HEK293 (cell line): ENCODE data around the gene TXN2.

Source experiments
- AEBP2 ChIP-seq: fragments of 450-650 bp; formaldehyde crosslinking; IDR thresholded peaks from 2 replicates; pipeline ENCODE4 v1.5.1; 2016; ENCODE audit warnings: missing biosample characterization, missing genetic modification characterization, borderline replicate concordance
- ATF2 ChIP-seq: fragments of 450-650 bp; formaldehyde crosslinking; IDR thresholded peaks from 2 replicates; pipeline ENCODE4 v1.5.1; 2016; ENCODE audit warnings: missing biosample characterization, missing genetic modification characterization, low read depth
- BCL11A ChIP-seq: fragments of 450-650 bp; formaldehyde crosslinking; IDR thresholded peaks from 2 replicates; pipeline ENCODE4 v1.5.1; 2016; ENCODE audit warnings: low read depth, missing biosample characterization, missing genetic modification characterization
- KLF8 ChIP-seq: fragments of 450-650 bp; formaldehyde crosslinking; IDR thresholded peaks from 2 replicates; pipeline ENCODE4 v1.5.1; 2016; ENCODE audit warnings: missing biosample characterization, missing genetic modification characterization
- PBX3 ChIP-seq: sonication (generic); formaldehyde crosslinking; IDR thresholded peaks from 2 replicates; pipeline ENCODE4 v1.8.1; 2022; ENCODE audit warnings: mild to moderate bottlenecking, moderate library complexity, missing genetic modification reagents
- PRDM4 ChIP-seq: fragments of 450-650 bp; formaldehyde crosslinking; IDR thresholded peaks from 2 replicates; pipeline ENCODE4 v1.5.1; 2017; ENCODE audit warnings: missing biosample characterization, missing genetic modification characterization
- SALL2 ChIP-seq: fragments of 450-650 bp; formaldehyde crosslinking; IDR thresholded peaks from 2 replicates; pipeline ENCODE4 v1.5.0; 2017; ENCODE audit warnings: missing biosample characterization, mild to moderate bottlenecking, missing genetic modification characterization, borderline replicate concordance
- SETDB1 ChIP-seq: IDR thresholded peaks from one replicate; pipeline ENCODE4 v1.6.1; 2017; ENCODE audit warnings: mild to moderate bottlenecking, low read length, moderate library complexity, mixed read lengths; ENCODE audit not compliant: insufficient read length
- SP2 ChIP-seq: fragments of 450-650 bp; formaldehyde crosslinking; IDR thresholded peaks from 2 replicates; pipeline ENCODE4 v1.5.1; 2016; ENCODE audit warnings: missing biosample characterization, missing genetic modification characterization
- ZBTB26 ChIP-seq: fragments of 450-650 bp; formaldehyde crosslinking; optimal IDR thresholded peaks from 2 replicates; pipeline ENCODE3; 2016; ENCODE audit warnings: missing biosample characterization, mild to moderate bottlenecking, missing genetic modification characterization
- ZBTB44 ChIP-seq: fragments of 450-650 bp; IDR thresholded peaks from 2 replicates; pipeline ENCODE4 v1.5.1; 2018; ENCODE audit warnings: missing biosample characterization, mild to moderate bottlenecking, missing genetic modification characterization
- ZNF169 ChIP-seq: fragments of 450-650 bp; formaldehyde crosslinking; IDR thresholded peaks from 2 replicates; pipeline ENCODE4 v1.5.1; 2016; ENCODE audit warnings: missing biosample characterization, missing genetic modification characterization
- ZNF18 ChIP-seq: fragments of 450-650 bp; formaldehyde crosslinking; IDR thresholded peaks from 2 replicates; pipeline ENCODE4 v1.5.1; 2016; ENCODE audit warnings: missing biosample characterization, missing genetic modification characterization
- ZNF184 ChIP-seq: fragments of 450-650 bp; IDR thresholded peaks from 2 replicates; pipeline ENCODE4 v1.5.1; 2018; ENCODE audit warnings: missing biosample characterization, mild to moderate bottlenecking, missing genetic modification characterization
- ZNF274 ChIP-seq, 2 experiments: fragments of 200-500 bp in 1 of 2; fragments of 450-650 bp in 1 of 2; sonication (Bioruptor generic) in 1 of 2; formaldehyde crosslinking in 1 of 2; IDR thresholded peaks; 2 replicates each; pipeline versions ENCODE4 v1.5.1 to v1.6.1; 2014 to 2016; ENCODE audit warnings: borderline replicate concordance in 1 of 2, inconsistent platforms in 1 of 2, low read length in 1 of 2, missing biosample characterization in 1 of 2, missing genetic modification characterization in 1 of 2
- ZNF366 ChIP-seq: fragments of 450-650 bp; formaldehyde crosslinking; conservative IDR thresholded peaks from 2 replicates; pipeline ENCODE4 v1.5.1; 2016; ENCODE audit warnings: missing biosample characterization, missing genetic modification characterization
- ZNF394 ChIP-seq: fragments of 450-650 bp; formaldehyde crosslinking; IDR thresholded peaks from 2 replicates; pipeline ENCODE4 v1.5.1; 2016; ENCODE audit warnings: missing biosample characterization, missing genetic modification characterization, mild to moderate bottlenecking, moderate library complexity, borderline replicate concordance
- ZNF416 ChIP-seq: fragments of 450-650 bp; formaldehyde crosslinking; IDR thresholded peaks from 2 replicates; pipeline ENCODE4 v1.5.1; 2016; ENCODE audit warnings: missing biosample characterization, missing genetic modification characterization
- ZNF449 ChIP-seq: fragments of 450-650 bp; formaldehyde crosslinking; IDR thresholded peaks from 2 replicates; pipeline ENCODE4 v1.5.1; 2017; ENCODE audit warnings: missing biosample characterization, mild to moderate bottlenecking, missing genetic modification characterization, moderate library complexity
- ZNF48 ChIP-seq: fragments of 450-650 bp; formaldehyde crosslinking; IDR thresholded peaks from 2 replicates; pipeline ENCODE4 v1.5.1; 2016; ENCODE audit warnings: missing biosample characterization, missing genetic modification characterization
- ZNF501 ChIP-seq: fragments of 450-650 bp; formaldehyde crosslinking; IDR thresholded peaks from 2 replicates; pipeline ENCODE4 v1.5.1; 2016; ENCODE audit warnings: missing biosample characterization, missing genetic modification characterization
- ZNF658 ChIP-seq: fragments of 450-650 bp; formaldehyde crosslinking; IDR thresholded peaks from 2 replicates; pipeline ENCODE4; 2016; ENCODE audit warnings: missing biosample characterization, missing genetic modification characterization
- ZNF660 ChIP-seq: fragments of 450-650 bp; IDR thresholded peaks from 2 replicates; pipeline ENCODE4 v1.5.1; 2018; ENCODE audit warnings: missing biosample characterization, mild to moderate bottlenecking, missing genetic modification characterization
- ZNF791 ChIP-seq: fragments of 450-650 bp; formaldehyde crosslinking; IDR thresholded peaks from 2 replicates; pipeline ENCODE4 v1.5.1; 2016; ENCODE audit warnings: missing biosample characterization, missing genetic modification characterization

TXN2 gene

GRCh38 chr22:36443198-36443770 lies 38.2 kb downstream of the TXN2 start (continued):
- TF ChIP-seq ZNF48: no peak
- TF ChIP-seq ATF2 (tag by site-specific recombination): no peak
- 0 out of 2 replicates have a peak, but pooled peaks have one; percentile 27 for TF ChIP-seq SP2
- TF ChIP-seq ZNF501 (tag by site-specific recombination): no peak
- TF ChIP-seq ZNF274 (IDR thresholded peaks at IDR 0.05; ENCODE audit: low read length): no peak
- TF ChIP-seq ZNF274 (tag by site-specific recombination; IDR thresholded peaks at IDR 0.05; ENCODE audit: borderline replicate concordance): no peak
- no peak for TF ChIP-seq ZBTB26 (tag by site-specific recombination)
- TF ChIP-seq SETDB1: no peak
- TF ChIP-seq ZNF169: no peak
- peak; percentile 77 for TF ChIP-seq ZNF449 (tag by site-specific recombination)
- no peak for TF ChIP-seq AEBP2 (tag by site-specific recombination)
- no peak for TF ChIP-seq ZNF791 (tag by site-specific recombination)
- no peak for TF ChIP-seq KLF8 (tag by site-specific recombination)
- no peak for TF ChIP-seq ZNF660
- no peak for TF ChIP-seq SALL2 (tag by site-specific recombination)
- TF ChIP-seq PBX3 (CRISPR knock-in tag): no peak
- TF ChIP-seq BCL11A (tag by site-specific recombination): no peak
- TF ChIP-seq ZNF658 (tag by site-specific recombination): no peak
- peak; percentile 87 for TF ChIP-seq ZBTB44 (tag by site-specific recombination)
- no peak for TF ChIP-seq ZNF416
- TF ChIP-seq PRDM4 (tag by site-specific recombination): no peak
- no peak for TF ChIP-seq ZNF394 (tag by site-specific recombination)
- no peak for TF ChIP-seq ZNF184
- peak; percentile 85 for TF ChIP-seq ZNF18 (tag by site-specific recombination)
- TF ChIP-seq ZNF366 (tag by site-specific recombination): peak; percentile 96
